Trophoblast cell (in vitro differentiated cells and primary cell): ENCODE measurements around the gene MKI67.

Experiments used
- DNase-seq, 2 donors: peaks; one replicate each; pipeline ENCODE4 v3.0.0-alpha.2; 2016
- H2AFZ ChIP-seq: 2 replicates; pipeline ENCODE4 v1.6.1; 2013; ENCODE audit warnings: low read length, moderate library complexity, mild to moderate bottlenecking; ENCODE audit not compliant: insufficient read depth, poor library complexity
- H2AK5ac ChIP-seq: 2 replicates; pipeline ENCODE4 v1.6.1; 2013; ENCODE audit warnings: mild to moderate bottlenecking, low read length
- H2BK120ac ChIP-seq: 2 replicates; pipeline ENCODE4 v1.6.1; 2013; ENCODE audit warnings: low read length, mild to moderate bottlenecking, moderate library complexity; ENCODE audit not compliant: insufficient read depth, poor library complexity
- H2BK12ac ChIP-seq: 2 replicates; pipeline ENCODE4 v1.6.1; 2013; ENCODE audit warnings: mild to moderate bottlenecking, low read length, moderate library complexity
- H2BK5ac ChIP-seq: 2 replicates; pipeline ENCODE4 v1.6.1; 2013; ENCODE audit warnings: low read length, low read depth, moderate library complexity, mild to moderate bottlenecking; ENCODE audit not compliant: poor library complexity
- H3K14ac ChIP-seq: 2 replicates; pipeline ENCODE4 v1.6.1; 2013; ENCODE audit warnings: mild to moderate bottlenecking, low read length
- H3K18ac ChIP-seq: 2 replicates; pipeline ENCODE4 v1.6.1; 2013; ENCODE audit warnings: mild to moderate bottlenecking, low read length
- H3K23ac ChIP-seq: 2 replicates; pipeline ENCODE4 v1.6.1; 2013; ENCODE audit warnings: low read length
- H3K27ac ChIP-seq: 2 replicates; pipeline ENCODE4 v1.5.1; 2013; ENCODE audit warnings: low read depth, mild to moderate bottlenecking, inconsistent platforms, low read length, moderate library complexity
- H3K27me3 ChIP-seq: 2 replicates; pipeline ENCODE4 v1.6.1; 2013; ENCODE audit warnings: inconsistent platforms, mild to moderate bottlenecking, low read length, moderate library complexity; ENCODE audit not compliant: insufficient read depth
- H3K36me3 ChIP-seq, 2 experiments: 1 replicate in 1 of 2; 2 replicates in 1 of 2; pipeline ENCODE4 v1.6.1; 2013; ENCODE audit warnings: low read length in 2 of 2, mild to moderate bottlenecking in 2 of 2, moderate library complexity in 1 of 2; ENCODE audit not compliant: insufficient read depth in 2 of 2, control insufficient read depth in 1 of 2
- H3K4ac ChIP-seq: 2 replicates; pipeline ENCODE4 v1.6.1; 2013; ENCODE audit warnings: low read depth, mild to moderate bottlenecking, low read length, moderate library complexity
- H3K4me1 ChIP-seq, 2 experiments: 1 replicate in 1 of 2; 2 replicates in 1 of 2; pipeline ENCODE4 v1.6.1; 2013; ENCODE audit warnings: low read length in 2 of 2, mild to moderate bottlenecking in 2 of 2, moderate library complexity in 1 of 2; ENCODE audit not compliant: insufficient read depth in 2 of 2, control insufficient read depth in 1 of 2
- H3K4me2 ChIP-seq: 2 replicates; pipeline ENCODE4 v1.6.1; 2013; ENCODE audit warnings: inconsistent platforms, mild to moderate bottlenecking, low read length, moderate library complexity
- H3K4me3 ChIP-seq: 2 replicates; pipeline ENCODE4 v1.5.1; 2013; ENCODE audit warnings: mild to moderate bottlenecking, low read depth, low read length, inconsistent platforms
- H3K79me1 ChIP-seq: one replicate; pipeline ENCODE4 v1.6.1; 2013; ENCODE audit warnings: low read length
- H3K79me2 ChIP-seq: 2 replicates; pipeline ENCODE4 v1.6.1; 2013; ENCODE audit warnings: low read length, mild to moderate bottlenecking; ENCODE audit not compliant: control insufficient read depth, insufficient read depth, poor library complexity
- H3K9ac ChIP-seq: 2 replicates; pipeline ENCODE4 v1.6.1; 2013; ENCODE audit warnings: mild to moderate bottlenecking, low read length
- H3K9me3 ChIP-seq: 2 replicates; pipeline ENCODE4 v1.6.1; 2013; ENCODE audit warnings: low read depth, mild to moderate bottlenecking, control low read depth, inconsistent platforms, low read length; ENCODE audit not compliant: insufficient read depth
- H4K12ac ChIP-seq: 2 replicates; pipeline ENCODE4 v1.6.1; 2013; ENCODE audit warnings: low read depth, mild to moderate bottlenecking, low read length, moderate library complexity
- H4K8ac ChIP-seq: 2 replicates; pipeline ENCODE4 v1.6.1; 2013; ENCODE audit warnings: low read depth, mild to moderate bottlenecking, low read length, moderate library complexity
- H4K91ac ChIP-seq: one replicate; pipeline ENCODE4 v1.6.1; 2013; ENCODE audit warnings: low read depth, mild to moderate bottlenecking, low read length, moderate library complexity
- WGBS: extraction: QIAGEN DNeasy Blood & Tissue Kit; methylation state at CpG from one replicate; pipeline ENCODE4 v1.1.7; 2013; ENCODE audit warnings: missing lambda C conversion rate; ENCODE audit not compliant: insufficient read length, insufficient coverage; ENCODE audit errors: extremely low coverage; 5-methylcytosine and 5-hydroxymethylcytosine counted together

MKI67 gene

DNA sequence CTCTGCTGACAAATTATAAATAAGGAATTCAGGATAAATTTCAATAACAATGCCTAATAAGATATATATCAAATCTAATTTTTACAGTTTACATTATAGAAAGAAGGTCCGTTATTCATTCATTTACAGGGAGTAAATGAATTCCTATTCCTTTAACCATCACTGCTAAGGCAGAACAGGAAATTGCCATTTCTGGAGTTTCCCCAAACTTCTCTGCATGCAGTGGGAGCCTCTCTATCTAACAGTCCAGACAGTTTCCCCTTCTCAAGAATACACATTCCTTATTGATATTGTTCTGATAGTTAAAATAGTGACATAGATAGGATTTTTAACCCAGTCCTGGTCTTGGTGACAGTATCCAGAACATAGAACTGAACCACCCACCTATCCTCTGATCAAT, 24.3 kb downstream of the MKI67 start:
- H4K12ac ChIP-seq = no peak overlapping the region
- H4K8ac ChIP-seq = no peak overlapping the region
- H2BK5ac ChIP-seq = no peak overlapping the region
- no peak overlapping the region for H3K23ac ChIP-seq
- no peak overlapping the region for H3K4ac ChIP-seq
- H4K91ac ChIP-seq = no peak overlapping the region
- H3K4me1 ChIP-seq = no peaks in the 10 kb centered on the region
- H3K79me2 ChIP-seq = no peaks in the 10 kb centered on the region
- H3K79me1 ChIP-seq = no peaks in the 10 kb centered on the region
- no peak overlapping the region for H2BK120ac ChIP-seq
- no peaks in the 10 kb centered on the region for H3K9me3 ChIP-seq
- no peak for DNase-seq
- no peak overlapping the region for H3K4me3 ChIP-seq
- H2AFZ ChIP-seq = no peak overlapping the region
- no peak overlapping the region for H2BK12ac ChIP-seq
- no peak overlapping the region for H3K4me2 ChIP-seq
- no peak overlapping the region for H3K9ac ChIP-seq
- H3K18ac ChIP-seq = no peak overlapping the region
- H3K27me3 ChIP-seq = no peaks in the 10 kb centered on the region
- WGBS = no CpG with 5 or more reads among the region's 1 CpG
- H3K14ac ChIP-seq = no peak overlapping the region
- H2AK5ac ChIP-seq = no peak overlapping the region
- no peak overlapping the region for H3K27ac ChIP-seq
- peaks cover 56 to 77% of the 10 kb centered on the region in 2 experiments for H3K36me3 ChIP-seq

DNA sequence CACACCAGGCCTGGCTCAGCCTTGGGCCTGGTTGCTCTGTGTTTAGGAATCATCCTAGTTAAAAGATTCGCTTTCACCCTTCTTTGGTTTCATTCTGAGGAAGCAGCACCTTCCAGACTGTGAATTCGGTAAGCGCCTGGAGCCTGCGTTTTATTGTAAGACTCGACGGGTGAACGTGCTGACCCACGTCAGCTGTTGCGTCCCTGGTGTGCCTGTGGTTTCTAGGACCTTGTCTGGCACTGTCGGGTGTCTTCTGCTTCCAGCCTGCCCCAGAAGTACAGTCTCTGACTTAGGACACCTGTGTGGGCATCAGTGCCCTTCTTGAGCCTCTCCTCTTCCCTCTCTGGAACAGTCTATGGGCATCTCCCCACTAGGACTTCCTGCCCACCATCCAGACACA, 26.3 kb downstream of the MKI67 start:
- no peak overlapping the region for H3K4ac ChIP-seq
- H3K79me2 ChIP-seq = no peaks in the 10 kb centered on the region
- no peak overlapping the region for H3K4me3 ChIP-seq
- H2BK120ac ChIP-seq = no peak overlapping the region
- no peak overlapping the region for H4K8ac ChIP-seq
- H3K18ac ChIP-seq = no peak overlapping the region
- H2AFZ ChIP-seq = no peak overlapping the region
- no peak overlapping the region for H3K14ac ChIP-seq
- no peak overlapping the region for H3K23ac ChIP-seq
- H3K4me2 ChIP-seq = no peak overlapping the region
- H3K9me3 ChIP-seq = no peaks in the 10 kb centered on the region
- no peaks in the 10 kb centered on the region for H3K79me1 ChIP-seq
- peaks cover 43 to 59% of the 10 kb centered on the region in 2 experiments for H3K36me3 ChIP-seq
- H4K91ac ChIP-seq = no peak overlapping the region
- H2BK12ac ChIP-seq = no peak overlapping the region
- H2AK5ac ChIP-seq = no peak overlapping the region
- no CpG with 5 or more reads among the region's 10 CpGs for WGBS
- no peak overlapping the region for H3K9ac ChIP-seq
- no peak overlapping the region for H4K12ac ChIP-seq
- H2BK5ac ChIP-seq = no peak overlapping the region
- H3K27ac ChIP-seq = no peak overlapping the region
- H3K27me3 ChIP-seq = no peaks in the 10 kb centered on the region
- no peak for DNase-seq
- no peaks in the 10 kb centered on the region for H3K4me1 ChIP-seq

DNA sequence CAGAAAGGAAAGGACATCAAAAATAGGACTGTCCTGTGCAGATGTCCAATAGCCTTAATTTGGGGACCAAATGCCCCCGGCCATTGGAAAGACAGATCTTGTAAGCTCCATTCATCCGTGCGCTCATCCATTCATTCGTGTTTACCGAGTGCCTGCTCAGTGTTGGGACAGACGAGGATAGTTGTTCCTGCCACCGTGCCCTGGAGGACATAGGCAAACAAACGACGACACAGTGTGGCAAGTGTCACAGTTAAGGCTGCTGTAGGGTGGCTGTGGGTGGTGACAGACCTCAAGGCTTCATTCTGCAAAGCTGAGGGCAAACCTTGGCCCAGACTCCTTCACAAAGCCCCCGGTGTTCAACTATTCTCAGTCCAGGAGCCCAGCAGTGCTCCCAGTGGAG, 27.6 kb downstream of the MKI67 start:
- no peaks in the 10 kb centered on the region for H3K9me3 ChIP-seq
- H3K27ac ChIP-seq = no peak overlapping the region
- H3K4ac ChIP-seq = no peak overlapping the region
- no peak overlapping the region for H3K4me3 ChIP-seq
- no peak overlapping the region for H4K91ac ChIP-seq
- no peak overlapping the region for H2BK12ac ChIP-seq
- no peak for DNase-seq
- H2AK5ac ChIP-seq = no peak overlapping the region
- no peak overlapping the region for H2BK5ac ChIP-seq
- WGBS = no CpG with 5 or more reads among the region's 10 CpGs
- no peaks in the 10 kb centered on the region for H3K79me2 ChIP-seq
- no peak overlapping the region for H4K8ac ChIP-seq
- no peaks in the 10 kb centered on the region for H3K79me1 ChIP-seq
- H3K27me3 ChIP-seq = no peaks in the 10 kb centered on the region
- peaks cover 38 to 46% of the 10 kb centered on the region in 2 experiments for H3K36me3 ChIP-seq
- H4K12ac ChIP-seq = no peak overlapping the region
- no peak overlapping the region for H2AFZ ChIP-seq
- H2BK120ac ChIP-seq = no peak overlapping the region
- no peak overlapping the region for H3K23ac ChIP-seq
- H3K4me2 ChIP-seq = no peak overlapping the region
- H3K18ac ChIP-seq = no peak overlapping the region
- H3K14ac ChIP-seq = no peak overlapping the region
- no peaks in the 10 kb centered on the region for H3K4me1 ChIP-seq
- H3K9ac ChIP-seq = no peak overlapping the region

DNA sequence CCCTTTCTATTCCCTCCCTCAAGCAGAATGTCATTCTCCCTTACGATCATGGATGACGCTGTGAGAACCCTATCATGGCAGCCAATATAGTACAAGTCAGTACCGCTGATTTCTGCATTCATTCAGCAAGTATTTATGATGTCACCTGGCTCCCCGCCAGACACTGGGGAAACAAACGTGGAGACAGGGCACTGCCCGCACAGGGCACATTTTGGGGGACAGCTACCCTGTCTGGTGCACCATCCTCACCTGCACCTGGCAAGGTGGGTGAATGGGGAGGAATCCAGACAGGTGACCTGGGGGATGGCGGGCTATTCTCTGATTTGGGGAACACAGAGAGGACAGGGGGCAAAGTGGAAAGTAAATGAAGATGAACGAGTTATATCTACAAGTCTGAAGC, 28.4 kb downstream of the MKI67 start:
- no CpG with 5 or more reads among the region's 8 CpGs for WGBS

More for the DNA sequence above, 28.4 kb downstream of the MKI67 start:
- H3K4me2 ChIP-seq = no peak overlapping the region
- no peaks in the 10 kb centered on the region for H3K27me3 ChIP-seq
- no peak overlapping the region for H3K4me3 ChIP-seq
- H3K18ac ChIP-seq = no peak overlapping the region
- H2BK12ac ChIP-seq = no peak overlapping the region
- H4K91ac ChIP-seq = no peak overlapping the region
- no peak overlapping the region for H3K4ac ChIP-seq
- no peaks in the 10 kb centered on the region for H3K4me1 ChIP-seq
- H3K79me2 ChIP-seq = no peaks in the 10 kb centered on the region
- no peak overlapping the region for H2BK5ac ChIP-seq
- H2AFZ ChIP-seq = no peak overlapping the region
- H3K36me3 ChIP-seq = peaks cover 29 to 38% of the 10 kb centered on the region in 2 experiments
- no peak overlapping the region for H4K8ac ChIP-seq
- no peak overlapping the region for H3K14ac ChIP-seq
- no peak overlapping the region for H3K9ac ChIP-seq
- H3K23ac ChIP-seq = no peak overlapping the region
- H2BK120ac ChIP-seq = no peak overlapping the region
- H4K12ac ChIP-seq = no peak overlapping the region
- H3K79me1 ChIP-seq = no peaks in the 10 kb centered on the region
- no peak overlapping the region for H2AK5ac ChIP-seq
- H3K9me3 ChIP-seq = no peaks in the 10 kb centered on the region
- DNase-seq = no peak
- no peak overlapping the region for H3K27ac ChIP-seq
